Endodermal cell (in vitro differentiated cells): ENCODE measurements around the gene ATXN1. TPM values are rescaled to one million over a fixed set of nuclear protein-coding genes. Genes with fewer than 3 reads are reported as not detected.

Source experiments
- DNase-seq: peaks from one replicate; pipeline ENCODE4 v3.0.0-alpha.2; 2017
- H3K27ac ChIP-seq: 2 replicates; pipeline ENCODE4 v1.5.1; 2013; ENCODE audit warnings: mild to moderate bottlenecking, low read depth, low read length, moderate library complexity
- H3K27me3 ChIP-seq: 2 replicates; pipeline ENCODE4 v1.6.1; 2013; ENCODE audit warnings: mild to moderate bottlenecking, low read length, moderate library complexity; ENCODE audit not compliant: insufficient read depth, control insufficient read depth, poor library complexity, severe bottlenecking
- H3K36me3 ChIP-seq: 2 replicates; pipeline ENCODE4 v1.7.0; 2013; ENCODE audit warnings: mild to moderate bottlenecking, low read length, moderate library complexity; ENCODE audit not compliant: control insufficient read depth, insufficient read depth
- H3K4me1 ChIP-seq: one replicate; pipeline ENCODE4 v1.7.0; 2013; ENCODE audit warnings: low read length; ENCODE audit not compliant: control insufficient read depth, insufficient read depth
- H3K4me3 ChIP-seq: 2 replicates; pipeline ENCODE4 v1.5.1; 2013; ENCODE audit warnings: mild to moderate bottlenecking, low read length, moderate library complexity
- H3K9ac ChIP-seq: 2 replicates; pipeline ENCODE4 v1.6.1; 2013; ENCODE audit warnings: mild to moderate bottlenecking, low read length, moderate library complexity; ENCODE audit not compliant: poor library complexity, severe bottlenecking; ENCODE audit errors: extremely low read depth
- H3K9me3 ChIP-seq: 2 replicates; pipeline ENCODE4 v1.6.1; 2013; ENCODE audit warnings: mild to moderate bottlenecking, low read length, moderate library complexity; ENCODE audit not compliant: control insufficient read depth
- H3K27ac Mint-ChIP-seq: 2 replicates; pipeline ENCODE4 v1.8.0; 2020; ENCODE audit warnings: mixed read lengths
- H3K27me3 Mint-ChIP-seq: 2 replicates; pipeline ENCODE4 v1.8.0; 2021; ENCODE audit warnings: mild to moderate bottlenecking, mixed read lengths; ENCODE audit not compliant: insufficient read depth
- H3K36me3 Mint-ChIP-seq: 2 replicates; pipeline ENCODE4 v1.8.0; 2020; ENCODE audit warnings: low read depth, mixed read lengths
- H3K4me1 Mint-ChIP-seq: 2 replicates; pipeline ENCODE4 v1.8.0; 2020; ENCODE audit warnings: mixed read lengths
- H3K4me3 Mint-ChIP-seq: 2 replicates; pipeline ENCODE4 v1.8.0; 2020; ENCODE audit warnings: mild to moderate bottlenecking, moderate library complexity, mixed read lengths
- H3K9me3 Mint-ChIP-seq: 2 replicates; pipeline ENCODE4 v1.8.0; 2020; ENCODE audit warnings: mild to moderate bottlenecking, mixed read lengths
- CTCF ChIP-seq: fragments of 200-600 bp; sonication (generic); conservative IDR thresholded peaks from 2 replicates; pipeline ENCODE4 v1.5.0; 2021; ENCODE audit warnings: antibody characterized with exemption, mild to moderate bottlenecking
- WGBS, 2 experiments: methylation state at CpG; one replicate each; pipeline versions ENCODE4 v1.1.5 to v1.1.7; 2013; ENCODE audit warnings: missing lambda C conversion rate in 2 of 2, mixed read lengths in 1 of 2; ENCODE audit not compliant: insufficient coverage in 1 of 2, insufficient read length in 1 of 2; 5-methylcytosine and 5-hydroxymethylcytosine counted together
- total RNA-seq, 2 donors: library from RNA; stranded (reverse); fragmentation: NEBNext Ultra II Directional in 1 of 2; extraction: Animal tissue kit (Norgen Biotek cat#: 25700) in 1 of 2; gene quantifications; 2 replicates in 1 of 2; 3 replicates in 1 of 2; pipeline ENCODE4 v1.2.1, GENCODE V29; 2021

The ATXN1 gene
- total RNA-seq, 2 donors from 2014 or later, result 10.4 to 15.9 TPM

DNA sequence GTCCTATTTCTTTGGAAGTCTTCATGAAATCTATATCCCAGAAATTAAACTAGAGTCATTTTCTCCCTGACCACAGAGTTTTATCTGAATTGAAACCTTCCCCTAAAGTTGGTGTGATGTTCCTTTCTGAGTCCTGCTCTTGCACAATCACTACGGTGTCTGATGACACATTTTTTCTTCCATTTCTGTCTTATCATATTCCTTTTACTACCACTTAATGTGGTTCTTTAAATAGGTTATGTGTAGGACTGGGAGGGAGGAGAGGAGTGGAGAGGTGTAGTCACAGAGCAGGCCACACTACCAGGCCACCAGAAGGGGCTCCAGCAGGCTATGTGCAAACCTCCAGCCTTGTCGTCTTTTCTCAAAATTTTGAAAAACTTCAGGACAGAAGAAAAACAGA, 39.7 kb upstream of the ATXN1 start:
- WGBS, 2 experiments, result 81% methylated on average over 2 of the region's 2 CpGs; no CpG with 5 or more reads in 1 of the 2 experiments
- peaks cover 5% of the 10 kb centered on the region for H3K4me1 ChIP-seq
- no peaks in the 10 kb centered on the region for H3K36me3 ChIP-seq
- H3K27ac Mint-ChIP-seq, result no peak overlapping the region
- H3K9me3 Mint-ChIP-seq, result no peaks in the 10 kb centered on the region
- no peaks in the 10 kb centered on the region for H3K9me3 ChIP-seq
- no peak overlapping the region for H3K4me3 Mint-ChIP-seq
- DNase-seq, result no peak
- no peaks in the 10 kb centered on the region for H3K27me3 Mint-ChIP-seq
- no peak overlapping the region for H3K9ac ChIP-seq
- H3K27ac ChIP-seq, result no peak overlapping the region
- no peaks in the 10 kb centered on the region for H3K27me3 ChIP-seq
- H3K36me3 Mint-ChIP-seq, result no peaks in the 10 kb centered on the region
- H3K4me3 ChIP-seq, result no peak overlapping the region
- TF ChIP-seq CTCF, result no peak
- H3K4me1 Mint-ChIP-seq, result peaks cover 20% of the 10 kb centered on the region

- H3K9ac ChIP-seq, result no peak overlapping the region
- H3K27me3 ChIP-seq, result no peaks in the 10 kb centered on the region
- H3K4me3 ChIP-seq, result no peak overlapping the region
- H3K27me3 Mint-ChIP-seq, result no peaks in the 10 kb centered on the region
- no peak overlapping the region for H3K27ac Mint-ChIP-seq
- no peaks in the 10 kb centered on the region for H3K9me3 Mint-ChIP-seq
- peaks cover 15% of the 10 kb centered on the region for H3K4me1 Mint-ChIP-seq
- 86 to 100% methylated on average over 1 to 3 of the region's 3 CpGs for WGBS, 2 experiments
- DNase-seq, result no peak
- H3K4me1 ChIP-seq, result peaks cover 1% of the 10 kb centered on the region
- H3K36me3 Mint-ChIP-seq, result no peaks in the 10 kb centered on the region
- no peak overlapping the region for H3K27ac ChIP-seq
- H3K9me3 ChIP-seq, result no peaks in the 10 kb centered on the region
- H3K4me3 Mint-ChIP-seq, result no peak overlapping the region
- TF ChIP-seq CTCF, result no peak
- no peaks in the 10 kb centered on the region for H3K36me3 ChIP-seq
Observed at GRCh38 chr6:16800341-16800740, 39.1 kb upstream of the ATXN1 start.

- Mint-ChIP-seq H3K27me3 (no peaks in the 10 kb centered on the region), H3K36me3 (no peaks in the 10 kb centered on the region), H3K4me1 (peaks cover 10% of the 10 kb centered on the region), H3K4me3 (no peak overlapping the region), H3K9me3 (no peaks in the 10 kb centered on the region), H3K27ac (no peak overlapping the region)
- Histone ChIP-seq H3K27ac (no peak overlapping the region), H3K36me3 (no peaks in the 10 kb centered on the region), H3K27me3 (no peaks in the 10 kb centered on the region), H3K9ac (no peak overlapping the region), H3K4me3 (no peak overlapping the region), H3K9me3 (no peaks in the 10 kb centered on the region), H3K4me1 (no peaks in the 10 kb centered on the region)
- no peak for DNase-seq
- TF ChIP-seq CTCF, result no peak
- 80 to 96% methylated on average over 4 to 7 of the region's 8 CpGs for WGBS, 2 experiments
Observed at GRCh38 chr6:16799279-16800193, 38.3 kb upstream of the ATXN1 start.
